ENCODE results near the gene CYB561D2.

The CYB561D2 gene

DNA sequence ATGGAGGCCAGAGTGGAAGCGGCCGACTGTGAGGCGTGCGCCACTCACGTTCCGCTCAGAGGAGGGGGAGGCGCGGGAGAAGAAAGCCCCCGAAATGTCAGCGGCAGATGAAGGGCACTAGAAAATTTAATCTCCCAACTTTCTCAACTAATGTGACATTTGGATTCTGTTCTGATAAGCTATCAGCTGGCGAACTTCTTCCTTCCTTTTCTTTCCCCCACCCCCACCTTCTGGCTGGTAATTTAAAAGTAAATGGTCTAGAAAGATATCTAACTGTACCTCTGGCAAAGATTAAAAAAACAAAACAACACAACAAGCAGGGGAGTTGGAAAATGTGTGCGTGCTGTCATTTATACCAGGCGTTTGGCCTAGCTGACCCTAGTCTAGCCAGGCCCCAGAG, 35.1 kb downstream of the CYB561D2 start:
- no peak for DNase-seq (ENCODE audit: low read depth in 4 of 4, low spot score in 1 of 4)

DNA sequence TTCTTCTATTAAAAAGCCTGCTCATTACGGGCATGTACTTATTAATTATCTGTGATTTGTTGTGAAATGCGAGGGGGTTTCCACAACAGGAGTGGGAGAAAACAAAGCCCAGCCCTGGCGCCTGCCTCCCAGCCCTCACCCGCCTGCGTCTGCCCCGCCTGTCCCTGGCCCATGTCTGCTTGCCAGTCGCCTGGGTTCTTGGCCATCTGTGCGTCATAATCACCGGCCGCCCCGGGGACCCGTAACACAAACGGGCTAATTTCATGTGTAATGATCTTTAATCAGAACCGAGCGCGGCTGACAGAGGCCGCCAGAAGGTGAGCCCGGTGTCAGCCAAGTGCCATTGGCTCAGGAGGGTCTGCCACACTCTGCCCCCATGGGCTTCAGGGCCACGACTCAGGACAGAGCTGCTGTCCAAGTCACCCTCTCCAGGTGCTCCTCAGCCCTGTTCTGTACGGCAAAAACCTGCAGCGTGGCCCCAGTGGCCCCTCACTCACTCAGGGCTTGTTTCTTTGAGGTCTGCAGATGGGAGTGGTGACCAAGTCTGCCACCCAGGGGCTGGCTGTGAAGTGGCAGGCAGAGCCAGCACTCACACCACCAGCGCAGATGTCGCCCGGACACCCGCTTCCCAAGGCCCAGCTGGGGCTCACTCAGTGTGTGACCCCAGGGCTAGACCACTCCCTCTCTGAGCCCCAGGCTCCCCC, 37.5 kb downstream of the CYB561D2 start:
- DNase-seq (ENCODE audit: low read depth in 4 of 4, low spot score in 1 of 4) = no peak

DNA sequence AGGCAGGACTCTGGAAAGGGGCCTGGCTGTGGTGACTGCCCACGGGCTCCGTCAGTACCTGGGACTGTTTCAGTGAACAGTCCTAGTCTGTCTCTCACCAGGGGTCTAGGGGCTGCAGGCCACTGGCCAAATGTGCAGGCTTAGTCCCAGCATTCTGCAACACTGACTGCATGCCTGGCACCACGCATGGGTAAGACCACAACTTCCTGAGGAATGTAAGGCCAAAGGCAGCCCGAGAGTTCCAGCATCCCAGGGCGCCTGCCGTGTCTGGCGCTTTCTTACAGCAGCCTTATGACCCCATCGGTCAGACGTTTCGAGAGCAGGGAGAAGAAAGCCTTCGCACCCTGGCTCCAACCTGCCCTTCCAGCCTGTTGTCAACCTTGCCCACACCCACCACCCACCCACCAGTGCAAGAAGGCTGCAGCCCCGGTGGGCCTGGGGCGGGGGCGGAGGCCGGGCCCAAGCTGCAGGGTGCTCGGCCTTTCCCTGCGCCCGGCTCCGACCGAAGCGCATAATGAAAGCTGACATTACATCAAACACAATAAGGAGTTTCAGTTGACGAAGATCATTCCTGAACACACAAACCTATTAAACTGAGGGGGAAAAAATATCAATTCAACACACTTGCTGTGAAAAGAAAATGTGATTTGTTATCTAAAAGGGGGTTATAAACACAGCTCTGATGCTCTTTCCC, 38.2 kb downstream of the CYB561D2 start:
- no peak for DNase-seq (ENCODE audit: low read depth in 4 of 4, low spot score in 1 of 4)

- DNase-seq (ENCODE audit: low read depth in 4 of 4, low spot score in 1 of 4) = no peak
These were observed 38.7 kb downstream of the CYB561D2 start for GRCh38 chr3:50389414-50389767.

- DNase-seq (ENCODE audit: low read depth in 4 of 4, low spot score in 1 of 4) = no peak
These were observed 40.0 kb downstream of the CYB561D2 start for GRCh38 chr3:50390508-50391224.

- DNase-seq (ENCODE audit: low read depth in 4 of 4, low spot score in 1 of 4) = no peak
These were observed 41.5 kb downstream of the CYB561D2 start for GRCh38 chr3:50392101-50392715.

- DNase-seq (ENCODE audit: low read depth in 4 of 4, low spot score in 1 of 4) = no peak
These were observed 42.4 kb downstream of the CYB561D2 start for GRCh38 chr3:50393061-50393460.

DNA sequence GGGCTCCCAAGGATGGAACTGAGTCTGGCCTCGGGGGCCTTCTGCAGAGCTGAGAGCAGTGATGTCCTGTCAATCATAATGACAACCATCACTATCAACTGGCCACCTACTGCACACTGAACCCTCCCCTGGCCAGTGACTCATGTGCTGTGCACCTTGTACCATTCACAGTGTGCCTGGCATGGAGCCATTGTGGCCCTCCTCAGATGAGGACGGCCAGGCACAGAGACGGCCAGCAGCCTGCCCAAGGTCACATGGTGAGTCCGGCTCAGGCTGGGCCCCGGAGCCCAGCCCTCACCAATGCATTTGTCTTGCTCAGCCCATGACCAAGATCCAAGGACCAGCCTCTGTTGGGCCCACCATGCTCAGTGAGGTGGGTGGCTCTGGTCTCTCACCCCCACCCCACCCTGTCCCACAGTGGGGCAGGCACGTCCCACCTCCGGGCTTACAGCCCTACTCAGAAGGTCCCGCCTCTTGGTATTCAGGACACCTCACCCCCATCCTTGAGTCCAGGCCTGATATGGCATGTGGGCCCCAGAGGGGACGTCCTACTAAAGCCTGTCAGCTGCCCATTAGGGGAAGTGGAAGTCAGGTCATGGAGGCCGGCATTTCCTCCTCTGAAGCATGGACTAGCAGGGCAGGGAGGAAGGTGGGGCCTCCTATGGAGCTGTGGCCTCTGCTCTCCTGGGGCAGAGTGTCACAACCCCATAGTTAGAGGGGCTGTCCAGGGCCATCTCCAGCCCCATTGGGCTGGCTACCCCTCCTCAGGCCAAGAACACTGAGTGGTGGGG, 44.6 kb downstream of the CYB561D2 start:
- no peak for DNase-seq (ENCODE audit: low read depth in 4 of 4, low spot score in 1 of 4)

DNA sequence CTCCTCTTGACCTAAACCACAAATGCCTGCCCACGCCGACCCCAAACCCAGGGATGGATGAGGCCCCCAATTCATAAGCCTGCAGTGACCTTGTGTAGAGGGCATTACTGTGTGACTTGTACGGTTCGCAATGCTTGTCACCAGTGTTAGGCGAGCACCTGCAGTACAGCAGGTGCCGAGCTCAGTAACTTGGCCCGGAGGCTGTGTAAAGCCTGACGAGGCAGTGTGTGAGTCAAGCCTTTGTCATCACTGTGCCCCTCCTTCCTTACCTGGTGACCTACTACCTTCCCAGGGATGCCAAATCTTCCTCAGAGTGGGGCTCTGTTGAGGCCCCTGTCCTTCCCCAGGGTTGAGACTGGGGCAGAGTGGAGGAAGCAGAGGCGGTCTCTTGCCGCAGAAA, 45.8 kb downstream of the CYB561D2 start:
- DNase-seq (ENCODE audit: low read depth in 4 of 4, low spot score in 1 of 4) = no peak

GRCh38 chr3:50401978-50402595, 51.4 kb downstream of the CYB561D2 start:
- DNase-seq (ENCODE audit: low read depth in 4 of 4, low spot score in 1 of 4) = no peak
